Left renal cortex interstitium (tissue), 4 donors: Measurements from ENCODE around the gene IRX3. TPM values are rescaled to one million over a fixed set of nuclear protein-coding genes. Genes with fewer than 3 reads are reported as not detected.

Experiments
- DNase-seq, 4 donors: peaks; one replicate each; pipeline ENCODE4 v3.0.0-alpha.2; 2013; ENCODE audit warnings: low read depth in 4 of 4, low spot score in 2 of 4, missing footprints in 1 of 4
- polyA plus RNA-seq, 4 donors: library from polyadenylated mRNA; unstranded; fragments of 120-200 nt; gene quantifications; one replicate each; pipeline ENCODE4 v1.2.1, GENCODE V29; 2013; ENCODE audit not compliant: insufficient read length in 4 of 4

IRX3 gene
- polyA plus RNA-seq, 4 donors = 26.7 to 39.2 (median 34.1) TPM

GRCh38 chr16:54240271-54241129 is 46.1 kb downstream of the IRX3 start:
- DNase-seq = no peak

DNA sequence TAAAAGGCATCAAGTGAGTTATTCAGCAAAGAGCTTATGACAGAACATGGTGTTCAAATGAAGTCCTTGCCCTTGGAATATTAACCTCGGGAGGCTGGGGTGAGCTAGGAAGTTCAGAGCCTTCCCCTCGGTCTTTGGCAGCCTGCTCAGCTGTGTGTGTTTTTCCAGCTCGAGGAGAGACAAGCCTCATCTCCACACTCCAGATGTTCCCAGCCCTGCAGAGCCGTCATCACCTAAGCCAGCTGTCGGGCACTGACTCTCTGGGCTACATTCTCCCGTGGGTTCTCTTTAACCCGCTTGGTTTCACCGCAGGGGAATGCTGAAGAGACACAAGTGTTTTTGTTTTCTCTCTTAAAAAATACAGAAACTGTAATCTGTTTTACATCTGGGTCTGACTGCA is 47.1 kb downstream of the IRX3 start:
- DNase-seq = no peak

GRCh38 chr16:54236773-54237172 is 49.8 kb downstream of the IRX3 start:
- DNase-seq = no peak

DNA sequence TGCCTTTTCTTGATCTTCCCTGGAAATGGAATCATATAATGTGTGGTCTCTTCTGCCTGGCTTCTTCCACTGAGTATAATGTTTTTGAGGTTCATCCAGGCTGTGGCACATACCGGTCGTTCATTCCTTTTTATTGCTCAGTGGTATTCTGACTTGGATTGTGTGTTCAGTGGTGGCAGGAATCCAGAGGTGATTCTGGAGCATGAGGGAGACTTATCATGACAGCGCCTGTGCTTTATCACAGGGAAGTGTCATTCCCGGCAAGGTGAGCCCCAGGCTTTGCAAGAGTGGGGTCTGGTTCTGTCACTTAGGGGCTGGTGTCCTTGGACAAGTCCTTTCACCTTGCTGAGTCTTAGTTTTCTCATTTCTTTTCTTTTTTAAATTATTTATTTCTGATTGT is 53.0 kb downstream of the IRX3 start:
- no peak for DNase-seq
